Measurements from ENCODE around the gene THBS2. TPM values are rescaled to one million over a fixed set of nuclear protein-coding genes. Genes with fewer than 3 reads are reported as not detected.

Gene THBS2
- total RNA-seq, 1 donor from 2014 or later = 86.4 TPM

DNA sequence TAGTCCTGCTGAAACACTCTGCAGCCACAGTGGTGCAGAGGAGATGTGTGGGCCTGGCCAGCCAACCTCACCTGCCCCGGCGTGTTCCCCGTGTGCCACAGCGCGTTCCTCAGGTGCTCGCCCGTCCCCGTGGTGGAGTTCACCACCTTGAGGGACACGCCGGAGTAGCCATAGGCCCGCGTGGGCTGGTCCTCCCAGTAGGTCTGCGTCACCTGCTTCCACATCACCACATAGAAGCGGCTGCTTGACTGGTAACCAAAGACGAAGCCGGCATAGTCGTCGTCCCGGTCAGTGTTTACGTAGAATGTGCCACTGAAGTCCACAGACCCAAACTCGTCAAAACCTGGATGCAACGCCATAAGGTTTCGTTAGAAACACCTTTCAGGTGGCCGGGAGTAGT lies 31.5 kb downstream of the THBS2 start:
- Histone ChIP-seq H3K4me3 (no peak overlapping the region), H3K27me3 (no peaks in the 10 kb centered on the region), H3K9me3 (no peaks in the 10 kb centered on the region), H3K27ac (no peak overlapping the region), H3K36me3 (peaks cover 0 to 19% of the 10 kb centered on the region in 2 donors), H3K4me1 (peaks cover 20% of the 10 kb centered on the region)
- DNase-seq (ENCODE audit: extremely low spot score in 2 of 2) = peak; percentile 67 to 71
- intact Hi-C loops (cut with DNase I) = loop anchor here (5.0 kb wide), 1 partner anchor 1395 kb away; the partner anchor contains the start of gene AFDN
- no peak for TF ChIP-seq POLR2A (IDR thresholded peaks at IDR 0.05)
- no peak for TF ChIP-seq POLR2AphosphoS5 (IDR thresholded peaks at IDR 0.05; ENCODE audit: insufficient read depth in 1 of 2, low read depth in 1 of 2)
- TF ChIP-seq, protein P1, sequence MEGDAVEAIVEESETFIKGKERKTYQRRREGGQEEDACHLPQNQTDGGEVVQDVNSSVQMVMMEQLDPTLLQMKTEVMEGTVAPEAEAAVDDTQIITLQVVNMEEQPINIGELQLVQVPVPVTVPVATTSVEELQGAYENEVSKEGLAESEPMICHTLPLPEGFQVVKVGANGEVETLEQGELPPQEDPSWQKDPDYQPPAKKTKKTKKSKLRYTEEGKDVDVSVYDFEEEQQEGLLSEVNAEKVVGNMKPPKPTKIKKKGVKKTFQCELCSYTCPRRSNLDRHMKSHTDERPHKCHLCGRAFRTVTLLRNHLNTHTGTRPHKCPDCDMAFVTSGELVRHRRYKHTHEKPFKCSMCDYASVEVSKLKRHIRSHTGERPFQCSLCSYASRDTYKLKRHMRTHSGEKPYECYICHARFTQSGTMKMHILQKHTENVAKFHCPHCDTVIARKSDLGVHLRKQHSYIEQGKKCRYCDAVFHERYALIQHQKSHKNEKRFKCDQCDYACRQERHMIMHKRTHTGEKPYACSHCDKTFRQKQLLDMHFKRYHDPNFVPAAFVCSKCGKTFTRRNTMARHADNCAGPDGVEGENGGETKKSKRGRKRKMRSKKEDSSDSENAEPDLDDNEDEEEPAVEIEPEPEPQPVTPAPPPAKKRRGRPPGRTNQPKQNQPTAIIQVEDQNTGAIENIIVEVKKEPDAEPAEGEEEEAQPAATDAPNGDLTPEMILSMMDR (IDR thresholded peaks at IDR 0.05) = no peak

DNA sequence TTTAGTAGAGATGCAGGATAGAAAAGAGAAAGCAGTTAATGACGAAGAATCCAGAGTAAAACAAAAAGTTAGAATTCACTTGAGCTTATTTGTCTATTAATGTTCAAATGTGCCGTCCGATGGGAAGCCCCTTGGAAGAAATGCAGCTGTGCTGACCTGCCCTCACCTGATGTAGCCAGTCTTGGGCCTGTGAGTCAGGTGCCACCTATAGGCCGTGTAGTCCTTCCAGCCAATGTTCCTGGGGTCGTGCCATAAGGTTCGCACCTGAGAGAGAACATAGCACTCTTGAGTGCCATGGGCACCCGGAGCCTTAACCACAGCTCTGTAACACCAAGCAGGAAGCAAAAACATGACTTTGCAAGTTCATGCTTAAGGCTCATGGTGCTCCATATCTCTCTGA lies 32.4 kb downstream of the THBS2 start:
- DNase-seq (ENCODE audit: extremely low spot score in 2 of 2) = peak in 1 of 2 donors; percentile 70
- no peaks in the 10 kb centered on the region for H3K9me3 ChIP-seq
- no peak overlapping the region for H3K27ac ChIP-seq
- intact Hi-C loops (cut with DNase I) = loop anchor here (5.0 kb wide), 1 partner anchor 1394 kb away; the partner anchor contains the start of gene AFDN
- peaks cover 0 to 19% of the 10 kb centered on the region in 2 donors for H3K36me3 ChIP-seq
- TF ChIP-seq, protein P1 (IDR thresholded peaks at IDR 0.05) = no peak
- no peak for TF ChIP-seq POLR2AphosphoS5 (IDR thresholded peaks at IDR 0.05; ENCODE audit: insufficient read depth in 1 of 2, low read depth in 1 of 2)
- no peak overlapping the region for H3K4me3 ChIP-seq
- H3K27me3 ChIP-seq = no peaks in the 10 kb centered on the region
- peaks cover 23% of the 10 kb centered on the region for H3K4me1 ChIP-seq

DNA sequence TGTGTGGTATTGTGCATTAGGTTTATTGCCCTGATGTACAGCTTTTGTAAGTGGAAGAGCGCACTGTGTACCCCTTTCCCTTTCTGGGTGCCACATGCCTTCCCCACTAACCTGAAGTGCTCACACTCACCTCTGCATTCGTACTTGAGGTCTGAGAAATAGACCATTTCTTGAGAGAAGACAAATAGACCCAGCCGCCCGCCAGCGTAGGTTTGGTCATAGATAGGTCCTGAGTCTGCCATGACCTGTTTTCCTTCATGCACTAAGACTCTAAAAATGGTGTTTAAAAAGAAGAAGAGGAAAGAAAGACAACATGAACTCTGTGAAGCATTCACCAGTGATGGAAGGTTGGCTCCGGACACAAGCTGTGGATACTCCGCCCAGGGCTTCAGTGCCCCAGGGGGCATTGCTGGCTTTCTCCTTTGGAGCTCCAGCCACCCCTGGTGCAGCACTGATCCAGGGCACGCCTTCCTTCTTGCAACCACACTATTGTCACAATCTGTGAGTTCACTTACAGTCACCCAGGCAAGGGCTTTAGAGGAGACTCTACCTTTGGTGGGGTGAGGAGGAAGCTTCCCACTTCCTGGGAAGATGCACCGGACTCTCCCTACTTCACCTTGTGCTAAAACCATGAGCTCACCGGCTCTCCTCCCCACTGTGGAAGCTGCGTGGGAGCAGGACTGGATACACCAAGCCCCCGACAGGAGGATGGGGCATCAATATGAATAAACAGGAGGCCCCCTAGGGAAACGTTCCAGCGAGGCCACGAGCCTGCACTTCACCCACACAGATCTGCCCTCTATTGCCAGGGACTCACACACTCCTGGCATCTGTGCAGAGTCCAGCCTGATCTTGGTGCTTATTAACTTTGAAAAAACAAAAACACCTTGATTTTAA lies 33.3 kb downstream of the THBS2 start:
- Histone ChIP-seq H3K4me1 (peaks cover 28% of the 10 kb centered on the region), H3K4me3 (no peak overlapping the region), H3K36me3 (peaks cover 0 to 19% of the 10 kb centered on the region in 2 donors), H3K9me3 (no peaks in the 10 kb centered on the region), H3K27me3 (no peaks in the 10 kb centered on the region), H3K27ac (peak overlapping the region; percentile 10)
- DNase-seq (ENCODE audit: extremely low spot score in 2 of 2) = peak in 1 of 2 donors; percentile 58
- intact Hi-C loops (cut with DNase I) = loop anchor here (5.0 kb wide), 1 partner anchor 1393 kb away; the partner anchor contains the start of gene AFDN
- no peak for TF ChIP-seq POLR2A (IDR thresholded peaks at IDR 0.05)
- TF ChIP-seq, protein P1 (IDR thresholded peaks at IDR 0.05) = no peak
- no peak for TF ChIP-seq POLR2AphosphoS5 (IDR thresholded peaks at IDR 0.05; ENCODE audit: insufficient read depth in 1 of 2, low read depth in 1 of 2)

DNA sequence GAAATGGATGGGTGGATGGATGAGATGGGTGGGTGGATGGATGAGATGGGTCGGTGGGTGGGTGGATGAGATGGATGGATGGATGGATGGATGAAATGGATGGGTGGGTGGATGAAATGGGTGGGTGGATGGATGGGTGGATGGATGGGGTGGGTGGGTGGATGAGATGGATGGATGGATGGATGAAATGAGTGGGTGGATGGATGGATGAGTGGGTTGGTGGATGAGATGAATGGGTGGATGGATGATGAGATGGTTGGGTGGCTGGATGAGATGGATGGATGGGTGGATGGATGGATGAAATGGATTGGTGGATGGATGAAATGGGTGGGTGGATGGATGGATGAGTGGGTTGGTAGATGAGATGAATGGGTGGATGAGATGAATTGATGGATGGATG lies 35.7 kb downstream of the THBS2 start:
- Histone ChIP-seq H3K4me1 (peaks cover 32% of the 10 kb centered on the region), H3K27me3 (no peaks in the 10 kb centered on the region), H3K9me3 (no peaks in the 10 kb centered on the region), H3K4me3 (no peak overlapping the region), H3K27ac (peak overlapping the region; percentile 97), H3K36me3 (peaks cover 0 to 16% of the 10 kb centered on the region in 2 donors)
- TF ChIP-seq POLR2AphosphoS5 (IDR thresholded peaks at IDR 0.05; ENCODE audit: insufficient read depth in 1 of 2, low read depth in 1 of 2) (no peak), POLR2A (IDR thresholded peaks at IDR 0.05) (no peak)
- TF ChIP-seq, protein P1 (IDR thresholded peaks at IDR 0.05) = no peak
- peak; percentile 54 to 81 for DNase-seq (ENCODE audit: extremely low spot score in 2 of 2)
- intact Hi-C loops (cut with DNase I) = no loop called here

DNA sequence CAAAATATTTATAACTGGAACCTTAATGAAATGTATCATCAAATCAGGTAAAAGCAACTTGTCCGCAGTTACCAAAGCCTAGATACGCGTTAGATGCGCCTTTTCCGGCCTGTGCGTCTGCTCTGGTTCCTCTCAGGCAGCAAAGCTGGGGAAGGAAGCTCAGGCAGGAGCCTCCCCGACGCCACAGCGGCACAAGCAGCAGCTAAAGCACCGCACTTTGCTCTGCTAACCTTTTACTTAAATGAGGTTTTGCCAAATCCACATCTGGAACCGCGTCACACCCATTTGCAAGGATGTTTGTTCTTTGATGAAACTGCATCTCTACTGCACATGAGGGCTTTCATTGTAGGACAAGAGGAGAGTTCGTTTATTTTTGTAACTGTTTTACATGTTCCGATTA lies 36.8 kb downstream of the THBS2 start:
- H3K9me3 ChIP-seq = no peaks in the 10 kb centered on the region
- no peaks in the 10 kb centered on the region for H3K27me3 ChIP-seq
- no peak overlapping the region for H3K4me3 ChIP-seq
- peaks cover 0 to 8% of the 10 kb centered on the region in 2 donors for H3K36me3 ChIP-seq
- peak in 1 of 2 donors; percentile 76 for DNase-seq (ENCODE audit: extremely low spot score in 2 of 2)
- intact Hi-C loops (cut with DNase I) = no loop called here
- TF ChIP-seq, protein P1 (IDR thresholded peaks at IDR 0.05) = no peak
- TF ChIP-seq POLR2AphosphoS5 (IDR thresholded peaks at IDR 0.05; ENCODE audit: insufficient read depth in 1 of 2, low read depth in 1 of 2) (peak in 1 of 2 donors; percentile 43), POLR2A (IDR thresholded peaks at IDR 0.05) (no peak)
- H3K4me1 ChIP-seq = peaks cover 32% of the 10 kb centered on the region
- peak overlapping the region; percentile 97 for H3K27ac ChIP-seq

Data from vagina (tissue), 2 donors.